AG04449 (cell line): Measurements from ENCODE around the gene CHST8.

Experiments
- CTCF ChIA-PET: fragments of 350-600 bp; formaldehyde crosslinking; extraction: SDS; loops from one replicate; lab custom pipeline; 2021; ENCODE audit warnings: antibody characterized with exemption; lab: Yijun Ruan, JAX
- POLR2A ChIA-PET: fragments of 400-600, 350-600 bp; formaldehyde crosslinking; extraction: SDS; loops from one replicate; lab custom pipeline; 2020; ENCODE audit warnings: antibody characterized with exemption, inconsistent platforms; lab: Yijun Ruan, JAX
- DNase-seq: peaks from one replicate; pipeline ENCODE4 v3.0.0-alpha.2; 2010; ENCODE audit warnings: low read depth, low spot score
- H3K4me3 ChIP-seq: 2 replicates; pipeline ENCODE4 v1.5.1; 2011; ENCODE audit warnings: low read depth, mild to moderate bottlenecking, control low read depth, low read length
- CTCF ChIP-seq: IDR thresholded peaks from one replicate; pipeline ENCODE4 v1.5.1; 2011; ENCODE audit warnings: mild to moderate bottlenecking, moderate library complexity, low read length, control low read depth, inconsistent platforms; ENCODE audit not compliant: insufficient read depth; ENCODE audit errors: missing control alignments

Gene CHST8

DNA sequence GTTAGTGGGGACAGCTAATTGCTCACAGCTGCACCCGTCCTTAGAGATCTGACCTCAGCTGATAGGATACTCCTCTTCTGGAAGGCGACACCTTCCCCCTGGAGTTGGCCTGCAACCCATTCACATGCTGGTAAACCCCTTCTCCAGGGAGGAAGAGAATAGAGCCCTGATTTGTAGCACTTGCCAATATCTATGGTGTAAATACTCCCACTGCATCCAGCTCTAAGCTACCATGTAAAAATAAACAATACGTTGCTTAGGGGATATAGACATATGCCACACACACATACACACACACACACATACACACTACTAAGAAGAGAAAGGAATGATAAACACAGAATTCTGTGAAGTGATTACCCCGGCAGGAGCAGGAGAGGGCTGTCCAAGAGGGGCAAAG is 125.5 kb downstream of the CHST8 start:
- CTCF ChIA-PET: no interaction called here
- no peak for DNase-seq
- POLR2A ChIA-PET: no interaction called here
- no peak for TF ChIP-seq CTCF
- H3K4me3 ChIP-seq: no peak overlapping the region

DNA sequence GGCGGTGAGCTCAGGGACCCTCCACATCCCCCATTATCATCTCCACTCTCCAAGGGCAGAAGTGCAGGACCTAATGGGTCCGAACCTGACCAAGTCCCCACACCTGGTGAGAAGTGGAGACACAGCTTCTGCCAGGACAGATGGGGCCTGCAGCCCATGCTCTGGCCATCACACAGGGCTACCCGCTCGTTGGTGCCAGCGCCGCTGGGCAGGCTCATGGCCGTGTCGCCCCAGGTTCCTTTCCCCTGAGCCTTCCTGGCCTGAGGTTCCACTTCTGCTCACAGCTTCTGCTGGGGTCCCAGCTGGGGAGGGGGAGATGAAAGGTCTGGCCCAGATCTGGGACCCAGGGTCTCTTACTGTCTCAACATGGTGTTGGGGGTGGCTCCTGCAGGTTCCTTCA is 126.5 kb downstream of the CHST8 start:
- no peak for TF ChIP-seq CTCF
- H3K4me3 ChIP-seq: no peak overlapping the region
- ChIA-PET POLR2A (no interaction called here), CTCF (interaction anchor here (0.6 kb wide), 1 partner anchor 631 kb away, joined by 3 read pairs; no protein-coding TSS in a partner anchor)
- DNase-seq: no peak

DNA sequence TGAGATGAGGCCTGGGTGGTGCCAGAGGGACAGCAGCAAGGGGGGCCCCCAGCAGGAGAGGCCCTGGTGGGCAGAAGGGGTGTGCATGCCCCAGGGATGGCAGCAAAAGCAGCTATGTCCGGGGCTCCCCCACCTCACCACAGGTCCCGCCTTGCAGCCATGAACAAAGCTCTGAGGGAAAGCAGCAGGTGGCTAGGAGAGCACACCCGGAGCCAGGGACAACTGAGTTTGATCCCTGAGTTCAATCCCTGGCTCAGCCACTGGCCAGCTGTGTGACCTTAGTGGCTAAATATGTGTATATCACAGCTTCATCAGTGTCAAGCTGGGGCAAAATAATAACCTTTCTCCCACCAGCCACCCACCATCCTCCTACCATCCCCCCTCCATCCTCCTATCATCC is 127.3 kb downstream of the CHST8 start:
- ChIA-PET POLR2A (no interaction called here), CTCF (interaction anchor here (0.6 kb wide), 1 partner anchor 632 kb away, joined by 3 read pairs; no protein-coding TSS in a partner anchor)
- no peak for DNase-seq
- no peak for TF ChIP-seq CTCF
- H3K4me3 ChIP-seq: no peak overlapping the region

GRCh38 chr19:33749619-33750175 is 127.9 kb downstream of the CHST8 start:
- POLR2A ChIA-PET: no interaction called here

GRCh38 chr19:33750587-33751435 is 129.1 kb downstream of the CHST8 start:
- H3K4me3 ChIP-seq: no peak overlapping the region
- no peak for DNase-seq
- TF ChIP-seq CTCF: no peak
- CTCF ChIA-PET: interaction anchor here (1.0 to 1.1 kb wide), 2 partner anchors 21 to 320 kb away, joined by 3 to 4 read pairs; no protein-coding TSS in a partner anchor
- POLR2A ChIA-PET: no interaction called here

More at GRCh38 chr19:33749619-33750175, 127.9 kb downstream of the CHST8 start:
- TF ChIP-seq CTCF: no peak
- CTCF ChIA-PET: no interaction called here
- no peak overlapping the region for H3K4me3 ChIP-seq
- no peak for DNase-seq

GRCh38 chr19:33751436-33751770 is 129.7 kb downstream of the CHST8 start:
- TF ChIP-seq CTCF: no peak
- H3K4me3 ChIP-seq: no peak overlapping the region
- no peak for DNase-seq
- ChIA-PET POLR2A (no interaction called here), CTCF (interaction anchor here (1.0 to 1.1 kb wide), 2 partner anchors 20 to 321 kb away, joined by 3 to 4 read pairs; no protein-coding TSS in a partner anchor)
